ENCODE measurements around the gene PRH2.

PRH2 gene

DNA sequence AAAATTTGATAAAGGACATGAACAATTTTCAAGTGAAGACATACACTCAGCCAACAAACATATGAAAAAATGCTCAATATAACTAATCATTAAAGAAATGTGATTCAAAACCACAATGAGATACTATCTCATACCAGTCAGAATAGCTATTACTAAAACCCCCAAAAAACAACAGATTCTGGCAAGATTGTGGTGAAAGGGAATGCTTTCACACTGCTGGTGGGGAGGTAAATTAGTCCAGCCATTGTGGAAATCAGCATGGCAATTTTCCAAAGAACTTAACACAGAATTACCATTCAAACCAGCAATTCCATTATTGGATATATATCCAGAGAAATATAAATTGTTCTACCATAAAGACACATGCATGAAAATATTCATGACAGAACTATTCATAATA, 28.7 kb downstream of the PRH2 start:
- DNase-seq (ENCODE audit: insufficient read length, low spot score) (no peak), FAIRE-seq (no peak)
- TF ChIP-seq, protein P1, sequence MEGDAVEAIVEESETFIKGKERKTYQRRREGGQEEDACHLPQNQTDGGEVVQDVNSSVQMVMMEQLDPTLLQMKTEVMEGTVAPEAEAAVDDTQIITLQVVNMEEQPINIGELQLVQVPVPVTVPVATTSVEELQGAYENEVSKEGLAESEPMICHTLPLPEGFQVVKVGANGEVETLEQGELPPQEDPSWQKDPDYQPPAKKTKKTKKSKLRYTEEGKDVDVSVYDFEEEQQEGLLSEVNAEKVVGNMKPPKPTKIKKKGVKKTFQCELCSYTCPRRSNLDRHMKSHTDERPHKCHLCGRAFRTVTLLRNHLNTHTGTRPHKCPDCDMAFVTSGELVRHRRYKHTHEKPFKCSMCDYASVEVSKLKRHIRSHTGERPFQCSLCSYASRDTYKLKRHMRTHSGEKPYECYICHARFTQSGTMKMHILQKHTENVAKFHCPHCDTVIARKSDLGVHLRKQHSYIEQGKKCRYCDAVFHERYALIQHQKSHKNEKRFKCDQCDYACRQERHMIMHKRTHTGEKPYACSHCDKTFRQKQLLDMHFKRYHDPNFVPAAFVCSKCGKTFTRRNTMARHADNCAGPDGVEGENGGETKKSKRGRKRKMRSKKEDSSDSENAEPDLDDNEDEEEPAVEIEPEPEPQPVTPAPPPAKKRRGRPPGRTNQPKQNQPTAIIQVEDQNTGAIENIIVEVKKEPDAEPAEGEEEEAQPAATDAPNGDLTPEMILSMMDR (IDR thresholded peaks at IDR 0.05; ENCODE audit: insufficient read depth, missing control alignments), result no peak

DNA sequence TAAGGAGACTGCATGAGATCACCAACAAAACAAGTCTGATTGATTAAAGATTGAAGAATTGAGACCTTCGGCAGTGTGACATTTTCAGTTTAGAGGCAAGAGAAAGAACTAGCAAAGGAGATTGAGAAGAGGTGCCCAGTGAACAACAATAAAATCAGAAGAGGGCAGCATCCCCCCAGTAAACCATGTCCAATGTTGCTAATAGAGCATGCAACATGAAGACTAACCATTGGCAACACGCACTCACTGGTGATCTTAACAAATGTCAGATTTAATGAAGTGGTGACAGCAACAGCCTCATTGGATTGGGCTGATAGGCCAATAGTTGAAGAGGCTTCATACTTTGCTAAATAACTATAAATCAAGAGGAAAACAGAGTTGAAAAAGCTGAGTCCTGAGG, 30.8 kb downstream of the PRH2 start:
- TF ChIP-seq, protein P1 (IDR thresholded peaks at IDR 0.05; ENCODE audit: insufficient read depth, missing control alignments), result no peak
- FAIRE-seq, result no peak
- DNase-seq (ENCODE audit: insufficient read length, low spot score), result no peak

DNA sequence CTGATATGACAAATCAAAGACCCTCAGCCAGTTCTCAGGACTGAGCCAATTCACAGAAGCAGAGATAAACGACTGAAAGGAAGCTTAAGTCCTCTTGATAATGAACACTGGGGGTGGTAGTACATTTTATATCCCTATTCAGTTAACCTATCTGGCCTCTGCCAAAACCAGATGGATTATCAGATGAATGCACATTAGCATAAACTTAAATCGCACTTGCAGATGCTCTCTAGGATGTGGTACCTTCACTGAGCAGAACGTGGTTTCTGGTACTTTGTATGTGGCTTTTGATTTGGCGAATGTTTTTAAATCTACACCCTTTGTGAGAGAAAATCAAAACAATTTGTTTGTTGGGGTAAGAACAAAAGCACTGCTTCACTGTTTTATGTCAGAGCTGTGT, 31.2 kb downstream of the PRH2 start:
- FAIRE-seq (no peak), DNase-seq (ENCODE audit: insufficient read length, low spot score) (no peak)
- TF ChIP-seq, protein P1 (IDR thresholded peaks at IDR 0.05; ENCODE audit: insufficient read depth, missing control alignments), result no peak

DNA sequence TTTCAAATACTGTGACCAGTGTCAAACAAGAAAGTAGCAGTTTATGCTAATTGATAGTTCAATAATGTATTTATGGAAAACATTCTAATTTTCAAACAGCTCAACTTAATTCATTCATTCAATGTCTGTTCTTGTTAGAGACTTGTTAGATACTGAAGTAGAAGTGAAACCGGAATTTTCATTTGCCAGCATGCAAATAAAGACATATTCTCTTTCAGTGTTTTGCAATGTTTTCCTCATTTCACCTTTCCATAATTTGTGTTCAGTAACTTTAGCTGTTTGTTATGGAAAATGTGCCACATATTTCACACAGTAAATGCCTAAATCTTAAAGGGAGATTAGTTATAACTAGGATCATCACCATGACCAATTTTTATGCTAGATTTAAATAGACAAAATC, 36.4 kb downstream of the PRH2 start:
- TF ChIP-seq, protein P1 (IDR thresholded peaks at IDR 0.05; ENCODE audit: insufficient read depth, missing control alignments), result no peak

DNA sequence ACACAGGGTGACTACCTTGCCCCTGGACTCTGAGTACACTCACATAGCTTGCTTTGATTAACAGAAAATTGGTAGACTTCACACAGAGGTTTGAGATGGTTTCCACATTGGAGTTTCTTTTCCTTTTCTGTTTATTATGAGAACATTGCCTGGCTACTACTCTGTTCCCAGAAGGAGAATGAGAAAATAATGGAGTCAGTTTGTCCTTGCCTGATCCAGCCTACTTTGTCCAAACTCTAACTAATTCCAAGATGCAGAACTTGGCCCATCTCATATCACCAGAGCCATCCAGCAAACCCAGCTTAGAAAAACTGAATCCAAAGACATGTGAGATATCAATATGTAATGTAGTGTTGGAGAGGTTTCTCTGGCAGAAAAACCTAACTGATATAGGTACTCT, 37.3 kb downstream of the PRH2 start:
- no peak for DNase-seq (ENCODE audit: insufficient read length, low spot score)
- TF ChIP-seq, protein P1 (IDR thresholded peaks at IDR 0.05; ENCODE audit: insufficient read depth, missing control alignments), result no peak
- no peak for FAIRE-seq

More for the DNA sequence above, 36.4 kb downstream of the PRH2 start:
- no peak for DNase-seq (ENCODE audit: insufficient read length, low spot score)
- peak; percentile 25 for FAIRE-seq

DNA sequence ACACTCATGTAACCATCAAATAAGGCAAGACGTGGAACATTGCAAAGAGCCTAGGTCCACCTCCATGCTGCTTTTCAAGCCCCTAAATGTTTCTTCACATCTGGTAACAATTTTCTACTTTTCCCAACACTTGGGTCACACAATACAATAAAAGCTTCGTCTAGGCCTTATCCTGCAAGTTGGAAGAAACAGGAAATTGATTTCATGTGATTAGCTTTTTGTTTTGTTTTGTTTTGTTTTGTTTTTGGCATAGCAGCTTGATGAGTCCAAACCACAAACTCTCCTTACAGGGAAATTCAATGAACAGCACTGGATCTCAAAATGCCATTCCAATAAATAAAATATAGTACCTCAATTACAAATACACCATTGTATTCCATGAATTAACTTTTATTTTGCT, 38.4 kb downstream of the PRH2 start:
- FAIRE-seq, result no peak
- DNase-seq (ENCODE audit: insufficient read length, low spot score), result no peak
- TF ChIP-seq, protein P1 (IDR thresholded peaks at IDR 0.05; ENCODE audit: insufficient read depth, missing control alignments), result no peak

DNA sequence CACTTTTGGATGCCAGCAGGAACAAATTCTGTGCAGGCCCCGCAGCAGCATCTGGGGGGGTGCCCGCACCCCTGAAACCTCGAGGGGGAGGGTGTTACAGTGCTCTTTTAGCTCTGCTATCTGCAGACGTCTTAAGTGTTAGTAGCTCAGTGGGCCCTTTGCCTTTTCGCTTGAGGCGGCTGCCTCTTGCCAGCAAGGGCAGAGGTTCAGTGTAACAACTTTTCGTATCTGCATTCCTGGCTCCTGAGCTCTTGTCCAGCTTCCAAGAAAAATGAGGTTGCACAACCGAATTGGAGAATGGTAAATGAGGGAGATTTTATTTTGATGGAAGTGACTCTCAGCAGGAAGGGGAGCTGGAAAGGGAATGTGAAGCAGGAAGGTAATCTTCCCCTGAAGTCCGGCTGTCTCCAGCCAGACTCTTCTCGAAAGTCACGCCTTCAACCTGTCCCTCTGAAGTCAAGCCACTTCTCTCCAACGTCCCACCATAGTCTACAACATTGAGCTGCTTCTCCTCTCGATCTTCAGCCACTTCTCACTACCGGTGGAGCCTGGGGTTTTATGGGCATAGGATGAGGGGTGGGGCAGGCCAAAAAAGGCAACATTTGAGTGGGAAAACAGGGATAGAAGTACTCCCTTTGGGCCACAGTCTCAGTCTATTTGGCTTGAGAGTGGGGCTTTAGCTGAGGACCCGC, 39.9 kb downstream of the PRH2 start:
- TF ChIP-seq, protein P1 (IDR thresholded peaks at IDR 0.05; ENCODE audit: insufficient read depth, missing control alignments), result no peak
- no peak for DNase-seq (ENCODE audit: insufficient read length, low spot score)
- no peak for FAIRE-seq

Data from D721Med (cell line).